ENCODE results near the gene SFT2D3.
"Not testable (repeated sequence)": the region's sequence is repeated elsewhere in the genome, so short reads cannot be mapped to it uniquely, and the experiment has no call there.

The SFT2D3 gene

GRCh38 chr2:127749537-127749936 lies 48.2 kb downstream of the SFT2D3 start:
- not testable (repeated sequence) for DNase-seq (ENCODE audit: low read depth)

DNA sequence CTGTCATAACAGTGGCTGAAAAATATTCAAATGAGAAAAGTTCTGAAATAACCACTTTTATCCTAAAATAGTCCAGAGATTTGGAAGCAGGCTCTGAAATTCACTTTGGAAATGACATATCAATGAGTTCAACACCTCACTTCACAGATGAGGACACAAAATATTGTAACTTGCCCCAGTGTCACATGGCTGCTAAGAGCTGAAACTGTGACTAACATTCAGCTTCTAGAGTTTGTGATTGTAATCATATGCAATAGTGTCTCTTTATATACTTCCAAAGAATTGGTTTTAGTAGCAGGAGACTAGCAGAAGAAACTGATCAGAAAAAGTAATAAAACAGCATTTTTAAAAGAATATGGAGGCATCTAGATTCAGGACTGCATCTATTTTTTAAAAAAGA lies 52.1 kb downstream of the SFT2D3 start:
- DNase-seq (ENCODE audit: low read depth), result no peak

GRCh38 chr2:127754186-127754585 lies 52.9 kb downstream of the SFT2D3 start:
- no peak for DNase-seq (ENCODE audit: low read depth)

Data from activated gamma-delta T cell treated with anti-CD3 and anti-CD28 coated beads, Interleukin-2, amount 50 U/mL, for 16 hours (primary cell).